IMR-90 (cell line): Measurements from ENCODE around the gene IGF1R. TPM values are rescaled to one million over a fixed set of nuclear protein-coding genes. Genes with fewer than 3 reads are reported as not detected.

ENCODE experiments used
- ATAC-seq: fragments of 200-7000 bp; cut with Tn5 transposase; 2 replicates; pipeline ENCODE4 v1.9.1; 2020; ENCODE audit warnings: low read depth, mild to moderate bottlenecking, moderate library complexity
- BruUV-seq: library from RNA; stranded (reverse); fragments of 400-500 nt; replicated peaks from 2 replicates; lab custom pipeline; 2021; lab: Mats Ljungman, UMichigan
- CTCF ChIA-PET: fragments of 300-600 bp; formaldehyde crosslinking; extraction: SDS; loops from one replicate; lab custom pipeline; 2021; ENCODE audit warnings: antibody characterized with exemption; lab: Yijun Ruan, JAX
- POLR2A ChIA-PET: fragments of 300-600 bp; sonication (Branson Sonifier 250); formaldehyde crosslinking; loops from one replicate; lab custom pipeline; 2022; ENCODE audit warnings: antibody characterized with exemption; ENCODE audit not compliant: unreplicated experiment; lab: Charles Lee
- DNase-seq: peaks from one replicate; pipeline ENCODE4 v3.0.0; 2013
- H2AFZ ChIP-seq: replicated peaks from 2 replicates; pipeline ENCODE3; 2013; ENCODE audit warnings: low read length, mild to moderate bottlenecking; ENCODE audit not compliant: poor library complexity
- H2AK5ac ChIP-seq: 2 replicates; pipeline ENCODE4 v1.6.1; 2013; ENCODE audit warnings: low read depth, low read length, inconsistent platforms
- H2AK9ac ChIP-seq: replicated peaks from 2 replicates; pipeline ENCODE3; 2013; ENCODE audit warnings: mild to moderate bottlenecking, low read depth, low read length, moderate library complexity; ENCODE audit not compliant: poor library complexity
- H2BK120ac ChIP-seq: 2 replicates; pipeline ENCODE4 v1.6.1; 2013; ENCODE audit warnings: low read depth, low read length, inconsistent platforms
- H2BK15ac ChIP-seq: 3 replicates; pipeline ENCODE4 v1.6.1; 2013; ENCODE audit warnings: low read depth, low read length, inconsistent platforms
- H2BK20ac ChIP-seq: 2 replicates; pipeline ENCODE4 v1.6.1; 2013; ENCODE audit warnings: low read depth, mild to moderate bottlenecking, inconsistent platforms, low read length, moderate library complexity
- H2BK5ac ChIP-seq: 2 replicates; pipeline ENCODE4 v1.6.1; 2013; ENCODE audit warnings: mild to moderate bottlenecking, low read depth, low read length, inconsistent platforms; ENCODE audit not compliant: poor library complexity, severe bottlenecking
- H3K14ac ChIP-seq: replicated peaks from 2 replicates; pipeline ENCODE4 v1.6.1; 2013; ENCODE audit warnings: low read depth, low read length, inconsistent platforms
- H3K18ac ChIP-seq: 2 replicates; pipeline ENCODE4 v1.6.1; 2013; ENCODE audit warnings: low read depth, low read length, control low read depth
- H3K23ac ChIP-seq: 2 replicates; pipeline ENCODE4 v1.6.1; 2013; ENCODE audit warnings: low read depth, low read length, inconsistent platforms
- H3K27ac ChIP-seq: 2 replicates; pipeline ENCODE4 v1.5.1; 2013; ENCODE audit warnings: mild to moderate bottlenecking, control low read depth, low read length; ENCODE audit not compliant: insufficient read depth
- H3K27me3 ChIP-seq: 2 replicates; pipeline ENCODE4 v1.6.1; 2013; ENCODE audit warnings: low read length; ENCODE audit not compliant: control insufficient read depth, insufficient read depth
- H3K36me3 ChIP-seq: 2 replicates; pipeline ENCODE4 v1.6.1; 2013; ENCODE audit warnings: low read length, mixed read lengths; ENCODE audit not compliant: control insufficient read depth, insufficient read depth
- H3K4ac ChIP-seq: 2 replicates; pipeline ENCODE4 v1.6.1; 2013; ENCODE audit warnings: low read depth, low read length, inconsistent platforms
- H3K4me1 ChIP-seq: 2 replicates; pipeline ENCODE4 v1.6.1; 2013; ENCODE audit warnings: low read length, mixed read lengths; ENCODE audit not compliant: control insufficient read depth, insufficient read depth
- H3K4me2 ChIP-seq: 2 replicates; pipeline ENCODE4 v1.6.1; 2013; ENCODE audit warnings: low read depth, mild to moderate bottlenecking, control low read depth, low read length, moderate library complexity
- H3K4me3 ChIP-seq: 2 replicates; pipeline ENCODE4 v1.5.1; 2013; ENCODE audit warnings: low read depth, mild to moderate bottlenecking, control low read depth, low read length, moderate library complexity; ENCODE audit not compliant: insufficient read depth
- H3K56ac ChIP-seq: 2 replicates; pipeline ENCODE4 v1.6.1; 2013; ENCODE audit warnings: low read length, inconsistent platforms; ENCODE audit not compliant: insufficient read depth; ENCODE audit errors: extremely low read depth
- H3K79me1 ChIP-seq, 2 experiments: 2 replicates each; pipeline ENCODE4 v1.6.1; 2013; ENCODE audit warnings: low read length in 2 of 2, inconsistent platforms in 1 of 2, low read depth in 1 of 2
- H3K9ac ChIP-seq: 2 replicates; pipeline ENCODE4 v1.6.1; 2013; ENCODE audit warnings: low read depth, low read length, control low read depth
- H3K9me1 ChIP-seq: 2 replicates; pipeline ENCODE4 v1.6.1; 2013; ENCODE audit warnings: low read length, inconsistent platforms; ENCODE audit not compliant: insufficient read depth
- H3K9me3 ChIP-seq: 2 replicates; pipeline ENCODE4 v1.6.1; 2013; ENCODE audit warnings: low read length; ENCODE audit not compliant: control insufficient read depth, insufficient read depth
- H4K20me1 ChIP-seq: 2 replicates; pipeline ENCODE4 v1.6.1; 2013; ENCODE audit warnings: low read length, inconsistent platforms; ENCODE audit not compliant: insufficient read depth
- H4K5ac ChIP-seq: 2 replicates; pipeline ENCODE4 v1.6.1; 2013; ENCODE audit warnings: mild to moderate bottlenecking, low read depth, low read length, control low read depth
- H4K8ac ChIP-seq, 2 experiments: 2 replicates each; pipeline ENCODE4 v1.6.1; 2013; ENCODE audit warnings: low read depth in 2 of 2, low read length in 2 of 2, control low read depth in 1 of 2, inconsistent platforms in 1 of 2
- H4K91ac ChIP-seq: 2 replicates; pipeline ENCODE4 v1.6.1; 2013; ENCODE audit warnings: low read depth, low read length, inconsistent platforms; ENCODE audit not compliant: insufficient read depth
- BHLHE40 ChIP-seq: fragments of 150-350 bp; IDR thresholded peaks from 2 replicates; pipeline ENCODE4 v1.6.1; 2016; ENCODE audit warnings: mild to moderate bottlenecking, low read depth, low read length
- CTCF ChIP-seq: conservative IDR thresholded peaks from 2 replicates; pipeline ENCODE4 v1.5.1; 2012; ENCODE audit warnings: mild to moderate bottlenecking, low read depth, low read length, improper control_type of control experiment
- ELK1 ChIP-seq: fragments of 150-350 bp; IDR thresholded peaks from 2 replicates; pipeline ENCODE4 v1.6.1; 2016; ENCODE audit warnings: low read depth, mild to moderate bottlenecking, low read length, moderate library complexity, borderline replicate concordance
- FOS ChIP-seq: fragments of 150-350 bp; IDR thresholded peaks from 2 replicates; pipeline ENCODE4 v1.6.1; 2016; ENCODE audit warnings: low read depth, low read length
- MAFK ChIP-seq: IDR thresholded peaks from 2 replicates; pipeline ENCODE4 v1.6.1; 2012; ENCODE audit warnings: low read depth, low read length, improper control_type of control experiment
- MAZ ChIP-seq: IDR thresholded peaks from 2 replicates; pipeline ENCODE4 v1.6.1; 2012; ENCODE audit warnings: low read depth, mild to moderate bottlenecking, low read length, improper control_type of control experiment, moderate library complexity, borderline replicate concordance
- MXI1 ChIP-seq: IDR thresholded peaks from 2 replicates; pipeline ENCODE4 v1.6.1; 2012; ENCODE audit warnings: low read depth, mild to moderate bottlenecking, low read length, moderate library complexity, borderline replicate concordance
- NFE2L2 ChIP-seq: fragments of 150-350 bp; IDR thresholded peaks from 2 replicates; pipeline ENCODE4 v1.6.1; 2016; ENCODE audit warnings: low read depth, mild to moderate bottlenecking, low read length
- POLR2A ChIP-seq: IDR thresholded peaks from 2 replicates; pipeline ENCODE4 v1.6.1; 2012; ENCODE audit warnings: mild to moderate bottlenecking, low read depth, low read length
- RAD21 ChIP-seq: IDR thresholded peaks from 2 replicates; pipeline ENCODE4 v1.6.1; 2012; ENCODE audit warnings: low read length, improper control_type of control experiment
- RFX5 ChIP-seq: IDR thresholded peaks from 2 replicates; pipeline ENCODE4 v1.8.0; 2012; ENCODE audit warnings: low read depth, mild to moderate bottlenecking, low read length, moderate library complexity
- USF2 ChIP-seq: fragments of 150-350 bp; IDR thresholded peaks from 2 replicates; pipeline ENCODE4 v1.6.1; 2017; ENCODE audit warnings: mild to moderate bottlenecking, antibody characterized with exemption, low read length, low read depth
- WGBS, 2 experiments: methylation state at CpG; one replicate each; pipeline versions ENCODE4 v1.1.5 to v1.1.7; 2013; ENCODE audit warnings: missing lambda C conversion rate in 2 of 2; ENCODE audit not compliant: insufficient read length in 1 of 2; ENCODE audit errors: extremely low coverage in 2 of 2; 5-methylcytosine and 5-hydroxymethylcytosine counted together
- dilution Hi-C: fragments of 300-500 bp; cut with HindIII; formaldehyde crosslinking; loops from one replicate; pipeline ENCODE4 v1.14.3; 2018; ENCODE audit warnings: low sequenced_read_pairs; ENCODE audit not compliant: unreplicated experiment
- in situ Hi-C: fragments of 300-500 bp; cut with MboI; formaldehyde crosslinking; loops from 3 replicates; pipeline ENCODE4 v1.14.3; 2019; ENCODE audit warnings: low sequenced_read_pairs, inconsistent platforms, mixed read lengths
- intact Hi-C: fragments of 100-400 bp; cut with micrococcal nuclease; formaldehyde crosslinking; loops from 2 replicates; pipeline ENCODE4 v1.10.0; 2022
- polyA plus RNA-seq, 3 experiments: library from polyadenylated mRNA; depleted of rRNA; stranded (reverse); fragments of >200 nt; gene quantifications; 2 replicates each; pipeline ENCODE4 v1.2.3, GENCODE V29; 2012; ENCODE audit warnings: low replicate concordance in 1 of 3
- total RNA-seq: library from RNA; depleted of rRNA; stranded (reverse); fragments of >200 nt; gene quantifications from 2 replicates; pipeline ENCODE4 v1.2.3, GENCODE V29; 2012

IGF1R gene
- total and polyA plus RNA-seq, 2 of the 4 experiments (the other 2 are of a cell fraction) = 24.0 to 24.9 TPM

- dilution Hi-C loops = no loop called here
- H3K4me3 ChIP-seq = no peak overlapping the region
- H3K4ac ChIP-seq = no peak overlapping the region
- intact Hi-C loops = no loop called here
- H3K4me2 ChIP-seq = no peak overlapping the region
- peaks cover 47% of the 10 kb centered on the region for H3K9me1 ChIP-seq
- H4K20me1 ChIP-seq = peaks cover 97% of the 10 kb centered on the region
- BruUV-seq = no TSS peak
- H2AK5ac ChIP-seq = no peak overlapping the region
- no peak for TF ChIP-seq NFE2L2
- no peak for TF ChIP-seq RAD21
- TF ChIP-seq FOS = no peak
- TF ChIP-seq RFX5 = no peak
- no peak for TF ChIP-seq BHLHE40
- no peak for TF ChIP-seq MAFK
- TF ChIP-seq CTCF = no peak
- TF ChIP-seq POLR2A = no peak
- TF ChIP-seq MAZ = no peak
- no peak for TF ChIP-seq MXI1
- no peak for TF ChIP-seq USF2
- TF ChIP-seq ELK1 = no peak
- H4K5ac ChIP-seq = no peak overlapping the region
- peaks cover 5% of the 10 kb centered on the region; the same call in 1 of the 2 replicates for H3K9me3 ChIP-seq
- in situ Hi-C loops = no loop called here
- no peak overlapping the region for H2AFZ ChIP-seq
- no peaks in the 10 kb centered on the region for H3K27me3 ChIP-seq
- peaks cover 43 to 91% of the 10 kb centered on the region in 2 experiments for H3K79me1 ChIP-seq
- no peak overlapping the region for H3K56ac ChIP-seq
- H4K91ac ChIP-seq = no peak overlapping the region
- no peak for DNase-seq
- no peak overlapping the region for H2BK20ac ChIP-seq
- POLR2A ChIA-PET = interaction anchor here (0.5 kb wide), 1 partner anchor 27 kb away, joined by 3 read pairs; no protein-coding TSS in a partner anchor
- H3K18ac ChIP-seq = no peak overlapping the region
- peaks cover 19% of the 10 kb centered on the region for H3K4me1 ChIP-seq
- ATAC-seq = no peak
- no peak overlapping the region for H4K8ac ChIP-seq
- no peak overlapping the region for H3K14ac ChIP-seq
- H2BK15ac ChIP-seq = no peak overlapping the region
- H2AK9ac ChIP-seq = no peak overlapping the region
- H2BK120ac ChIP-seq = no peak overlapping the region
- CTCF ChIA-PET = interaction anchor here (0.8 kb wide), 1 partner anchor 10 kb away, joined by 3 read pairs; no protein-coding TSS in a partner anchor
- no peak overlapping the region for H2BK5ac ChIP-seq
- H3K9ac ChIP-seq = no peak overlapping the region
- H3K36me3 ChIP-seq = peaks cover 20% of the 10 kb centered on the region
- H3K27ac ChIP-seq = no peak overlapping the region
- WGBS, 2 experiments = no CpG with 5 or more reads among the region's 1 CpG
- H3K23ac ChIP-seq = no peak overlapping the region
Observed at GRCh38 chr15:98706387-98706786, 58.0 kb downstream of the IGF1R start.
